GM18499 (cell line): Measurements from ENCODE around the gene BCOR.

Experiments
- ATAC-seq: cut with Tn5 transposase; IDR thresholded peaks from one replicate; pipeline ENCODE4 v1.9.1; 2021; ENCODE audit warnings: moderate number of reproducible peaks; ENCODE audit not compliant: insufficient read depth, unreplicated experiment

Gene BCOR

GRCh38 chrX:40008791-40009461, 88.8 kb downstream of the BCOR start:
- no peak for ATAC-seq

DNA sequence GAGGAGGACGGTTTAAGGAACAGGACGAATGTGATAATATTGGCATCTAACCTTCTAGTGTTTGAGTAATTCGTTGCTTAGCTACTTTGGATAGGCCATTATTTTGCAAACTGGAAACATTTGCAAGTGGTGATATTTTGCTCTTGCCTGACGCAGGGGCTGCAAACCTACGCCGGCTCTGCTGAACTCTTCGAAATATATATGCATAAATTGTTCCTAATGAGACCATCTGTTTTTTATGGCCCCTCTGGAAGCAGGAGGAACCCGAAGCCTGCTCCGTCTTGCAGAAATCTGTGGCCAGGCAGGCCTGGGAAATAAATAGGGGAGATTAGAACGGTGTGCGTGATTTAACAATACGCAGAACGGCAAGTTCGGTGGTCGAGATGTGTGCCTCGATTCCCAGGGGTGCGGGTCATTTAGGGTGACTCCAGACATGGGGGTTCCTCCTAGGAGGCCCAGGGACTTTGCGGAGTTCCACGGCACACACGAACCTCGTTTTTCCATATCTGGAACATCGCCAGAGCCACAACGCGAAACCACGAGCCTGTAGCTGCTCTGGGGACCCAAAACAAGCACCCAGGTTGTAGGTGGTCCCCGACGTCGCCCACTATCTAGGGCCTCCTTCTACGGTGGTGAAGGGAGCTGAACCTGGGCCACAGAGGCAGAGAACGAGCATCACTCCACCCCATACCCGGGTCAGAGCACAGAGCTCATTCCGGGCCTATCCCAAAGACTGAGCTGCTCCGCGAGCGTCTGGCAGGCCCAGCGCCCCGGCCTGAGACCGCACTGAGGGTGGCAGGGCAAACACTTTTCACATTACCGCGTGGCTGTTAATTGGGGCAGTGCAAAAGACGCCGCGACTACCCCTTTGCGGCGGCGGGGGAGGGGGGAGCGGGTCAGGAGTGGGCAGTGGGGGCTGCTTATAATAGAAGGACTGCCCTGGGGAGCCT, 89.7 kb downstream of the BCOR start:
- no peak for ATAC-seq

DNA sequence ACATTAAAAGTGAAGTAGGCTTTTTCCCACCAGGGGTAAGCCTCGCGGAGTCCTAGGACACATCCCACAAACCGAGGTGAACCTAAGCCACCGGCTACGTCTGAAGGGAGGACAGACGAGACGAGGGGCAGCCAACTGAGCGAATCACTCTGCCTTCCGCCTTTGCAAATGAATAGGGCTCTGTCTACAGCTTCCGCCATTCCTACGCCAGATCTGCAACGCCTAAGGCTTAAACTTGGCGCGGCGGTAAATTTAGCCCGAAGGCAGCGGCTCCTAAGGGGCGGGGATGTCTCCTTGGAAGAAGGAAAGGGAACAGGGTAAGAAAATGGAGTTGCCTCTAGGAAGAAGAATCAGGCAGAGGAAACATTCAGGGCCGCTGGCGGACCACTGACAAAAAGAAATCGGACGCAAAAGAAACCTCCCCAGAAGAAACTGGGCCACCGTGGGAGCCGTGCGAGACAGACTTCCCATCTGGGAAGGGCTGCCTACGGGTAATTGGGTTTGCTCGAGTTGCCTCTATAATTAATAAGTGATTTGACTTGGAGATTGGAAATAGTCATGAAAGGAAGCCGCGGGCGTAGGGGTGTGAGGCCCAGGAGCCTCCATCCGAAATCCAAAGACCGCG, 90.5 kb downstream of the BCOR start:
- no peak for ATAC-seq

DNA sequence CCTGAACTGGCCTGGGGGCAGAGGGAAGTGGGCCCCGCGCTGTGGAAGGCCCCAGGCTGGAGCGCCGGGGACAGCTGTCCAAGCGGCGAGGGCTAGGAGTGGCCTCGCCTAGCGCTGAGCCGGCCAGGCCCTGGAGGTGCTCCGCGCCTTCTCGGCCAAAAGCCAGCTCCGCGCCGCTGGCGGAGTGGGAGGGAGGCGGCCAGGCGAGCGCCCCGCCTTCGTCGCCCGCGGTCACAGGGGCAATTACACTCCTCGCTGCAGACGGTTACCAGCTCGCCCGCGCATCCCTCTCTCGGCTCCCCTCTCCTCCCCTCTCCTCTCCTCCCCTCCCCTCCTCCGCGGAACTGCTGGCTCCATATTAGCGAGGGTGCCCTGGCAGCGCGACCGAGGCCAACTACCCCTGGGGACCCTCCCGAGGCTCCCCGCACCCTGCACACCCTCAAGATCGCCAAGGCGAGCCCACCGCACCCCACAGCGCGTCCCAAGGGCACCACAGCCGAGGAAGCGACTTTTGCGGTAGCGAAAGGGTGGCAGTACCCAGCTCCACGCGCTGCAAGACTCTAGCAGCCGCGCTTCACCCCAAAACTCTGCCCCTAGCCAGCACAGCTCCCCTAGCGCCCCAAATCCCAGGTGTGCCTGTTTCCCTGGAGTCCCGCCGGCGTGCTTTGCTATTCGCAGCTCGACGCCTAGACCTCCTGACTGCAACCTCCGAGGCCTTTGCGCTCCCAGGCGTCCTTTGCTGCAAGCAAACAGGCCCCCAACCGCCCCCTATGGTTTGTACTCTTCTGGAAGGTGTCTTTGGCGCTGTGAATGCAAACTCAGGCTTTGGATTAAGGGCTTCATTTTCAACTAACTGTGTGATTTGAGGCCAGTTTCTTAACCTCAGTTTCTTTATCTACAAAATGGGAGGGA, 91.4 kb downstream of the BCOR start:
- ATAC-seq: no peak

DNA sequence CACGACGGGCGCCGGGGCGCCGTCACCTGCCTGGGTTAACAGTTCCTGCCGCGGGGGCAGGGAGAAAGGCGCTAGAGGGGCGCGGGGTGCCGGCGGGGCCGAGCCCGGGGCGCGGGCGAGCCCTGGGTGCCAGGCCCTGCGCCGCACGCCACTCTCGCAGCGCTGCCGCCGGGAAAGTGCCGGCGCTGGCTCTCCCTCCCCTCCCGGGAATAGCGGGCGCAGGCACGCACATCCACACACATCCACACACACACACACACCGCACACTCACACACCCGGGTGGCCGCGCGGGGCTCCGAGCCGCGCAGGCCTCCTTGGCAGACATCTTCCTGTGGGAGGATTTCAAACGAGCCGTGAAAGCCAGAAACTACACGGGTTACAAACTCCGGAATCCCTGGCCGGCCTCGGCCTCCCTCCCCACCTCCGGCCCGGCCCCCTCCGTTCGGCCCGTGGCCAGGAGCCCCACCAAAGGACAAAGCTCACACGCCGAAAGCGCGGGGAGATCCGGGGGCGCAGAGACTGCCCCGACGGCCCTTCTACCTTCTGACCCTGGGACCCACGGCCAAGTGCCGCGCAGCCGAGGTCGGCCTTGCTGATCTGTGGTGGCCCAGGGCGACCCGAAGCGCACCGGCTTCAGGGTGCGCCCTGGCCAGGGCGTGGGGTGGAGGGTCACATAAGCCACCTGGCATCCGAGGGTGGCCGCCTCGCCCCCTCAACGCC, 92.3 kb downstream of the BCOR start:
- ATAC-seq: no peak

DNA sequence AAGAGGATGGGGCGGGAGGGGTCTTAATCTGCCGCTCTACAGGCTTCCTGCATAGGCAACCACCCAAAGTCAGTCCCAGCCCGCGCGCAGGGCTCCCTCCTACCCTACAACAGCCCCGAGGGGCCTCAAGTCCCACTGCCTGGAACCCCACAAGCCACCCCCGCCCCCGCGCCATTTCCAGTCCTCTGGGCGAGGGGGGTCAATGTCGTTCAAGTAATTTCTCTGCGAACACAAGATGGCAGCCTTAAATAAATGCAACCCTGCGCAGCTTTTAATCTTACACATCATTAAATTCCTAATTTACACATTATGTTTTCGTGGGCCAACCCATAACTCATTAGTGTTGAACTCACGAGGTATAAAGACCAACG, 92.9 kb downstream of the BCOR start:
- no peak for ATAC-seq

DNA sequence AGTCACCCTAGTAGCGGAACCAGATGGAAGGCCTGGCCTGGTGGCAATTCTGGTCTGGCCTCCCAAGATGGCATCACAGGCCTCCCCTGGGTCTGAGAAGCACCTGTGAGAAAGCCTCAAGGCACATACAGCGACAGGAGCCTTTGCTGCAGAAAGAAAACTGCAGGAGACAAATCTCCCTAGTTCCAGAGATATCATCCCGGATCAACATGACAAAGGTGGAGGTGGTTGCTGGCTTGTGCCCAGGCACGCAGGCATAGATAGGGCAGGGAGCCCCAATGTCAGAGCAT, 93.6 kb downstream of the BCOR start:
- ATAC-seq: no peak

DNA sequence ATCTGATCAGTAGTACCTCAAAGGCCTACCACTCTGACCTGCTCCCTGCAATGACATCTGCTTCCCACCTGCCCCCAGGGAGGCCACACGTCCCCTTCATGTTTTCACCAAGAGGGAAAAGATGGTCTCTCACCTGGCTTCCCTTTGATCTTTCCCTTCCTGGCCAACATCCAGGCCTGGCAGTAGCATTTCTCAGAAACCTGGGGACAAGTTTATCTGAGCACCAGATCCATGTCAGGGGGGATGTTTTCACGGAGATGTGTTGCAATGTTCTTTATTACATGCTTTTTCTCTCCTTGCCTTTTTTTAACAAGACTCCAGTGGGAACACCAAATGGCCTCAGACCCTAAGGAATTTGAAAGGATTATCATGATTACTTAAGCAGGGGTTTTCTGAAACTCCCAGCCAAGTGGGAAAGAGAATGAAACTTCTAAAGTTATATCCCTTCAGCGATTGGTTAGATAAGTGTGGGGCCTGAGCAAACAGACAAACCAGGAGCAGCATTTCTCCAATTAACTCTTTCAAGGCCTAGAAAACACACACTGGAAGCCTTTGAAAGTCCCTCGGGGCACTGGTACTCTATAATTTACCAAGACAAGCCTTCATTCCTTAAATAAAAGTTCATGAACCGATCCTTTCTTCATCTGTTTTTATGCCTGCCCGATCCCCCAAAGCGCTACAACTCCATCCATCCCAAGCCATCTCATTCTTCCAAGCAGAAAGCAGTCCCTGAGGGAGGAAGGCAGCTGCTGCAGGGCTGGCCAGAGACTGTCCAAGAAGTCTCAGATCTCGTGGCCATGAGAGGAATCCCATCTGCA, 94.1 kb downstream of the BCOR start:
- no peak for ATAC-seq

GRCh38 chrX:40003071-40003427, 94.7 kb downstream of the BCOR start:
- no peak for ATAC-seq
